Endometrial microvascular endothelial cells (primary cell): Measurements from ENCODE around the gene MINK1. TPM values are rescaled to one million over a fixed set of nuclear protein-coding genes. Genes with fewer than 3 reads are reported as not detected.

ENCODE experiments used
- in situ Hi-C: cut with HindIII; loops from 2 replicates; pipeline ENCODE4 v1.10.0; 2017; ENCODE audit warnings: low sequenced_read_pairs, low pct_unique_long_range_greater_than_20kb; ENCODE audit errors: inconsistent ontology term
- total RNA-seq: library from RNA; depleted of rRNA; stranded (reverse); fragments of >200 nt; gene quantifications from one replicate; pipeline ENCODE4 v1.2.3, GENCODE V29; 2015; ENCODE audit errors: inconsistent ontology term

The MINK1 gene
- total RNA-seq, 1 donor from 2014 or later, result 36.4 TPM

DNA sequence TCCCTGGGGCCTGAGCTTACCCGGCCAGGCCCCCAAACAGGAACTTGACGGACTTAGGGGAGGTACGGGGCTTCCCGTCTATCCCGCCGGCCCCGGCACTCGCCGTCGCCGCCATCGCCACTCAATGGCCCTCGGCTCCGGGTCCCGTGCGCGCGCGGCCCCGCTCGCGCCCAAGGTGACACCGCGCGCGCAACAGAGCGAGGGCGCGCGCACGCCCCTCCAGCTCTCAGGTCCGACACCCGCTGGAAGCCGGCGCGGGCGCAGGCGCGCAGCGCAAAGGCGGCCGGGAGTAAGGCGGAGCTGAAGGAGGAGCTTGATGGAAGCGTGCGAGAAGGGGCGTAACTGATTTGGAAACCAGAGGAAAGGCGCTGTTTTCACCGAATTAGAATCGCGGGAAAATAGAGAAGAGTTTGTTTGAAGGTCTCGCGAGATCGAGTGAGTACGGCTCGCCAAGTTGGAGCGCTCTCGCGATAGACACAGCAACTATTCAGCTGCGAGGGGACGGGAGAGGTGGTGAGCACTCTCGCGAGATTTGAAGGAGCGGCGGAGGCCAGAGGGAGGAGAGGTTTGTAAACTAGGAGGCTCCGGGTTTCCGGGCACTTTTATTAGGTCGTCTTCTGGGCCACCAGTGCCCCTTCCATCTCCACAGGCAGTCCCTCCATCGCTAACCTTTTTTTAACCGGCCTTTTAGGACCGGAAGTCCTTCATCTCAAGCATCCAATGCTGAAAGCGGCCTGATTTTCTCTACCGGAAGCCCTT lies 106.8 kb downstream of the MINK1 start, which contains the start of the genes RNF167 and SLC25A11:
TSS of gene RNF167 (plus strand) at position 473 of the 759 bp plus-strand sequence. CDS start 642 bp downstream, outside the sequence.
TSS of gene SLC25A11 (minus strand) at position 251 of the 759 bp plus-strand sequence. CDS start at position 115, 136 bp downstream.
- in situ Hi-C loops, result no loop called here

DNA sequence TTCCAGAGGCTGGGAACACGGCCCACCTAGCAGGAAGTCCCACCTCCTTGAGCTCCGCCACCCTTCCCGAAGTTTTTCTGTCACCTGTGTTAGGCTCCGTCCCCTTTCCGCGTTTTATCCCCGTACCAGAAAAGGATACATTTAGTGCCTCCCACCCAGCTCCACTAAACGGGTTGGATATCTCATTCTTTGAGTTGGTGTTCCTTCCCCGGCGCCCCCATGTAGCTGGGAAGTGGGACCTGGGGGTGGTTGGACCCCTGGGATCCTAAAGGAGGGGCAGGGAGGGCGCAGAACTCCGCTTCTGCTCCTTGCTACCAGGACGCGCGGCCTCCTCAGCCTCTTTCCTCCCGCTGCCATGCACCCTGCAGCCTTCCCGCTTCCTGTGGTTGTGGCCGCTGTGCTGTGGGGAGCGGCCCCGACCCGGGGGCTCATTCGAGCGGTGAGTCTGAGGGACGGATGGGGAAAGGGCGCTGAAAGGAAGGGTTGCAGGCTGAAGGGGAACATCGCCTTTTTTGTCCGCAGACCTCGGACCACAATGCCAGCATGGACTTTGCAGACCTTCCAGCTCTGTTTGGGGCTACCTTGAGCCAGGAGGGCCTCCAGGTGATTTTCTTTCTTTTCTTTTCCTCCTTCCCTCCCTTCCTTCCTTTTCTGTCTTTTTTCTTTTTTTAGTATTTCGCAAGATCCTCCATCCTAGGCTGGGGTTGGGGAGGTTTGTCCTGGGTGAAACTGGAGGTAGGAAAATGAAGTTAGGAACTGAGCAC lies 107.6 kb downstream of the MINK1 start:
- in situ Hi-C loops, result no loop called here

DNA sequence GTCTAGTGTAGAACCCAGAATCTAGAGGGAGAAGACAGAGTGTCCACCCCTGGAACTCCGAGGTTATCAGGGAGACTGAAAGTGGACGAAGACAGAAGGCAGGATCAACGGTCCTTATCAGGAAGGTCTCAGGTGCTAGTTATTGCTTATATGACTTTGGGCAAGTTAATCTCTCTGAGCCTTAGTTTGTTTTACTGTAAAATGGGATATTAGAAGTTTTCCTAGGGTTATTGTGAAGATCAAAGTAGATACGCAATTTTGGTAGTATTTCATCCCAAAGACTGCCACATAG lies 108.1 kb downstream of the MINK1 start:
- in situ Hi-C loops, result no loop called here

DNA sequence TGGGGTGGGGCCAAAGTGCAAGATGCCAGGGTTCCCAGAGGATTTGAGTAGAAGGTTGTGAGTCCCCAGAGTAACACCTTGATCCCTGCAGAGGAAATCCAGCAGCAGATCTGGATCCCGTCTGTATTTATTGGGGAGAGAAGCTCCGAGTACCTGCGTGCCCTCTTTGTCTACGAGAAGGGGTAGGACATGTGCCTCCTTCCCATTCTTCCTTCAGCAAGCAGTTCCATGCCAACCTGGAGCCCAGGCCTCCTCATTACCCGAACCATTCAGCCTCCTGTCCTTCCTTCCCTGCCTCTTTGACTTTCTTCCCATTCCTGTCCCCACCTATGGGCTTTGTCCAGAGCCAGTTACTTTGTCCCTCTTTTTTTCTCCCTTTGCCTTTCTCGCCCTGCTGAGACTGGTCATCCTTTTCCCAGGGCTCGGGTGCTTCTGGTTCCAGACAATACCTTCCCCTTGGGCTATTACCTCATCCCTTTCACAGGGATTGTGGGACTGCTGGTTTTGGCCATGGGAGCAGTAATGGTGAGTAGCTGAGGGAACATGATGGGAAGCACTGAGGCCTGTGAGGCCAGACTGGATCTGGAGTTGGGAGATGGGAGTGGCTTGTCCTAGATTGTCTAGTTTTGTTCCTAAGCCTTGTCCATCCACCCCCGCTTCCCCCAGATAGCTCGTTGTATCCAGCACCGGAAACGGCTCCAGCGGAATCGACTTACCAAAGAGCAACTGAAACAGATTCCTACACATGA lies 109.8 kb downstream of the MINK1 start:
- in situ Hi-C loops, result no loop called here

DNA sequence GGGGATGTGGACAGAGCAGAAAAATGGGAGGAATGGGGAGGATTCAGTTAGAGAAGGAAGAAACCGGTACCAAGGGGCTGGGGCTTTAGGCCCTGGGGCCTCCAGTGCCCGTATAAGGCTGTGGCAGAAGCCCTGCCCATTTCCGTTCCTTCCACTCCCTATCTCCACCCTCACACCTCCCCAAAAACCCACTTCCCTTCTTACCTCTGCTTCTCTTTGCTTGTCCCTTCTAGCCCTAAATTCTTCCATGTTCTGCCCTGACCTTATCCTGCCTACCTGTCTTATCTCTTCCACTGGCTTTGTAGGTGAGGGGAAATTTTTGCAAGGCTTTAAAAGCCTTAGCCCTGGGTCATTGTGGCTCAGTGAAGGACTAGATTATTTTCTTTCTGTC lies 111.0 kb downstream of the MINK1 start:
- in situ Hi-C loops, result no loop called here

DNA sequence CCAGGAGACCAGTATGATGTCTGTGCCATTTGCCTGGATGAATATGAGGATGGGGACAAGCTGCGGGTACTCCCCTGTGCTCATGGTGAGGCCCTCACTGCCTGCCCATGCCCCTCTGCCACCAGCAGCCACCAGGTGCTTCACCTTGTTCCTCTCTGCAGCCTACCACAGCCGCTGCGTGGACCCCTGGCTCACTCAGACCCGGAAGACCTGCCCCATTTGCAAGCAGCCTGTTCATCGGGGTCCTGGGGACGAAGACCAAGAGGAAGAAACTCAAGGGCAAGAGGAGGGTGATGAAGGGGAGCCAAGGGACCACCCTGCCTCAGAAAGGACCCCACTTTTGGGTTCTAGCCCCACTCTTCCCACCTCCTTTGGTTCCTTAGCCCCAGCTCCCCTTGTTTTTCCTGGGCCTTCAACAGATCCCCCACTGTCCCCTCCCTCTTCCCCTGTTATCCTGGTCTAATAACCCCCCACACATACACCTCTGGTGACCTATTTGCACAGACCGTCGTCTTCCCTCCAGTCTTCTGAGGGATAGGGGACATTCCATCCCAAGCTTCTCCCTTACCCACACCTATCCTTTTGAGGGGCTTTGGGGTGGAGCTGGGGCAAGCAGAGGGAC lies 111.5 kb downstream of the MINK1 start:
- in situ Hi-C loops, result no loop called here

DNA sequence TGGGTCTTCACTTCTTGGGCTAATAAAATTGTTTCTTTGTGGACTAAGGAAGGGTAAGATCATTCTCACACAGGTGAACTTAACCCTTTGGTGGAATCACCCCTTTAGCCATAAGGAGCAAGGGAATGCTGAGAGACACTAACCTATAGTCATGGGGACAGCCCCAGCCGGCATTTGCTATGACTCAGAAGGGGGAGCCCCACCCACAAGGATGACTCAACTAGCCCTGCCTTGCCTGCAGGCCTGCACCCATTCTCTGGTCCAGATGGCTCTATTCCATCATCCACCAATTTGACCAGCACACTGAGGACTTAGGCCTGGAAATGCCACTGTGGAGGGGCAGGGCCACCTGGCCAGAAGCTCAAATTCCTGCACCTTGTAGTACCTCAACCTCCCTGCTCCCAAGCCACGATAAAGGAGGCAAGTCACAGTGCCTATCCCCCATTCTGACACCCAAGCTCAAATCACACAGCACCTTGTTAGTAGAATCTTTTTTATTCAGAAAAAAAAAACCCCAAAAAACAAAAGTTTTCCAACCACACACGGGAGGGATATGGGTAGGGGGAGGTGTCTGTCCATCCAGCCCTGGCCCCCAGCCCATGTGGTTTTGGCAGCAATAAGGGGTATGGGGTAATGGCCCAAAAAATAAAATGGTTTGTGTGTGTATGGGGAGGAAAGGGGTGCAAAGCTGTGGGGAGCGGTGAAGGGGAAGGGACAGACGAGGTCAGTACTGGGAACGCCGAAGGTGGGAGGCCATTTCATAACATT lies 112.2 kb downstream of the MINK1 start:
- in situ Hi-C loops, result no loop called here

DNA sequence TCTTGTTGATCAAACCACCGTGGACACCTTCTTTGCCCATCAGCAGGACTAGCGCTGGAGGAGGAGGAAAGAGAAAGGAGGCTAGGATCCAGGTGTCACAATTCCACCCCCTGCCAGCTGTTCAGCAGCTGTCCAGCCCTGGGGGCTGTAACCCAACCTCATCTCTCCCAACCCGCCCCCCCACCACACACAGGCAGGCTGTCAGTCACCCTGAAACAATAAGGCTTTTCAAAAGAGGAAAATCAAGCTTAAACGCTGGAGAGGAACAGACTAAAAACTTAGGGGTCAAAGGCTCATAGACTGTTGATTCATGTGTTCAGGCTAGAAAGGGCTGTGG lies 112.8 kb downstream of the MINK1 start:
- in situ Hi-C loops, result no loop called here

DNA sequence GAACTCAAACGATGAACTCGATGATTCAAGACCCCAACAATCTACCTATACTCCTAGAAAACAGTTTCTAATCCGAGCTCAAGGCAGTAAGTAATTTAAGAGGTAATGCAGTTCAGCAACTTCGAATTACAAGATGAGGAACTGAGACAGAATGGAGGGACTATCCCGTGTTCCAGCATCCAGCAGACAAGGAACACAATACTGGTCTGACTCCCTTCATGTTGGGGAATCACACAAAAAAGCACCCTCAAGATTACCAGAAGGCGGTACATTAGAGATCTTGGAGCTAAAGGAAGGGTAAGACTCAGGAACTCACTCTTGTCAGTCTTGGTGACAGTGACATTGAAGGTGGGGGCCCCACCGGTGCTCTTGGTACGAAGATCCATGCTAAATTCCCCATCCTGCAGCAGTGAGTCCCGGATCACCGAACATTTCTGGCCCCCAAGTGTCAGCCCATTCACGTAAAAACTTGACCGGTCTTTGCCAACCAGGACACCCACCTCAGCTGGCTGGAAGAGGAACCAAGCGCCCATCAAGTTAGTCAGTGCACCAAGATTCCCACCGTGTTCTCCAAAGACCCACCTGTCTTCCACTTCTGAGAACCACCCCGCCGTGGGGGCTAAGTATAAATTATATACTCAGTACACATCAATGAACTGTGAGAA lies 113.3 kb downstream of the MINK1 start:
- in situ Hi-C loops, result no loop called here

DNA sequence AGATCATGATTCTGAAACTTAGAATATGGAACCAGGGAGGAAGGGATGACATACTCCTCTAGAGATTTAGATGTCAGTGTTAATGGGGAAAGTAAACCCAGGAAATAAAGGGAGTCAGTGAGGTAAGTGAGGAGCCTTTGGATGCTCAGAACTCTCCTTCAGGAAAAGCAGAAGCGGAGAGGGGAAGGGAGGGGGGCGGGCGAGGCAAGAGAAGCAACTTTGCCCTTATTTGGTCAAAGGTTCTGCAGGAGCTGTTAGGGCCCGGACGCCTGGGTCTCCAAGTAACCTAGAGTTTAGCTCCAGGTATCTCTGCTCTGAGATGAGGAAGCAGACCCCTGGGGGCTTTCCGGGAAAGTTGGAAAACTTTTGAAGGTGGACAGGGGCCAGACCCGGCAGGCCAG lies 113.9 kb downstream of the MINK1 start:
- in situ Hi-C loops, result no loop called here

Other genes with a start within 250 kb of the MINK1 start
- gene SMTNL2, start 248.8 kb upstream of the MINK1 start, total RNA-seq, result not detected
- not detected for gene ALOX15, start 191.7 kb upstream of the MINK1 start, total RNA-seq
- gene PELP1, start 129.2 kb upstream of the MINK1 start, total RNA-seq, result 54.4 TPM
- gene ARRB2, start 122.7 kb upstream of the MINK1 start, total RNA-seq, result 8.5 TPM
- gene MED11, start 101.9 kb upstream of the MINK1 start, total RNA-seq, result 36.2 TPM
- gene ZMYND15, start 93.5 kb upstream of the MINK1 start, total RNA-seq, result not detected
- 1.1 TPM for gene CXCL16, start 93.4 kb upstream of the MINK1 start, total RNA-seq
- not detected for gene TM4SF5, start 61.5 kb upstream of the MINK1 start, total RNA-seq
- gene VMO1, start 47.0 kb upstream of the MINK1 start, total RNA-seq, result not detected
- not detected for gene GLTPD2, start 44.4 kb upstream of the MINK1 start, total RNA-seq
- 378 TPM for gene PSMB6, start 37.2 kb upstream of the MINK1 start, total RNA-seq
- 40.2 TPM for gene PLD2, start 26.2 kb upstream of the MINK1 start, total RNA-seq
- 0.46 TPM for gene C17orf107, start 66.2 kb downstream of the MINK1 start, total RNA-seq
- 0.37 TPM for gene CHRNE, start 69.8 kb downstream of the MINK1 start, total RNA-seq
- not detected for gene GP1BA, start 98.9 kb downstream of the MINK1 start, total RNA-seq
- 65.9 TPM for gene SLC25A11, start 106.7 kb downstream of the MINK1 start, total RNA-seq
- 48.5 TPM for gene RNF167, start 106.9 kb downstream of the MINK1 start, total RNA-seq
- 1,657 TPM for gene PFN1, start 115.2 kb downstream of the MINK1 start, total RNA-seq
- gene ENO3, start 117.8 kb downstream of the MINK1 start, total RNA-seq, result not detected
- gene SPAG7, start 134.5 kb downstream of the MINK1 start, total RNA-seq, result 52.5 TPM
- gene CAMTA2, start 154.3 kb downstream of the MINK1 start, total RNA-seq, result 17.6 TPM
- gene INCA1, start 164.2 kb downstream of the MINK1 start, total RNA-seq, result 0.09 TPM
- gene KIF1C, start 164.6 kb downstream of the MINK1 start, total RNA-seq, result 110 TPM
- not detected for gene SLC52A1, start 202.1 kb downstream of the MINK1 start, total RNA-seq
- 1.9 TPM for gene ZFP3, start 245.1 kb downstream of the MINK1 start, total RNA-seq